Body of pancreas (tissue), 4 donors: ENCODE data around the gene NTRK1.

Experiments
- CTCF ChIP-seq, 7 experiments: fragments of 450-650 bp in 4 of 7; fragments of 200-600 bp in 3 of 7; sonication (generic) in 3 of 7; IDR thresholded peaks; one replicate each; pipeline ENCODE4 v1.5.1; 2016 to 2019; ENCODE audit warnings: antibody characterized with exemption in 7 of 7
- POLR2A ChIP-seq, 3 donors: fragments of 450-650 bp; IDR thresholded peaks; one replicate each; pipeline ENCODE4 v1.6.1; 2016; ENCODE audit warnings: antibody characterized with exemption in 3 of 3, mild to moderate bottlenecking in 2 of 3

GRCh38 chr1:156857532-156857931 is 3.1 kb upstream of the NTRK1 start:
- TF ChIP-seq CTCF (IDR thresholded peaks at IDR 0.05), result no peak
- no peak for TF ChIP-seq POLR2A (IDR thresholded peaks at IDR 0.05)
